Measurements from ENCODE around the gene SLC22A5. TPM values are rescaled to one million over a fixed set of nuclear protein-coding genes. Genes with fewer than 3 reads are reported as not detected.

SLC22A5 gene
- total RNA-seq, 2 experiments from 2014 or later: 0.36 to 0.88 TPM

GRCh38 chr5:132423438-132423898 is 54.0 kb downstream of the SLC22A5 start:
- TF ChIP-seq, protein P1, sequence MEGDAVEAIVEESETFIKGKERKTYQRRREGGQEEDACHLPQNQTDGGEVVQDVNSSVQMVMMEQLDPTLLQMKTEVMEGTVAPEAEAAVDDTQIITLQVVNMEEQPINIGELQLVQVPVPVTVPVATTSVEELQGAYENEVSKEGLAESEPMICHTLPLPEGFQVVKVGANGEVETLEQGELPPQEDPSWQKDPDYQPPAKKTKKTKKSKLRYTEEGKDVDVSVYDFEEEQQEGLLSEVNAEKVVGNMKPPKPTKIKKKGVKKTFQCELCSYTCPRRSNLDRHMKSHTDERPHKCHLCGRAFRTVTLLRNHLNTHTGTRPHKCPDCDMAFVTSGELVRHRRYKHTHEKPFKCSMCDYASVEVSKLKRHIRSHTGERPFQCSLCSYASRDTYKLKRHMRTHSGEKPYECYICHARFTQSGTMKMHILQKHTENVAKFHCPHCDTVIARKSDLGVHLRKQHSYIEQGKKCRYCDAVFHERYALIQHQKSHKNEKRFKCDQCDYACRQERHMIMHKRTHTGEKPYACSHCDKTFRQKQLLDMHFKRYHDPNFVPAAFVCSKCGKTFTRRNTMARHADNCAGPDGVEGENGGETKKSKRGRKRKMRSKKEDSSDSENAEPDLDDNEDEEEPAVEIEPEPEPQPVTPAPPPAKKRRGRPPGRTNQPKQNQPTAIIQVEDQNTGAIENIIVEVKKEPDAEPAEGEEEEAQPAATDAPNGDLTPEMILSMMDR (conservative IDR thresholded peaks at IDR 0.05; ENCODE audit: low read length): no peak
- no peak for TF ChIP-seq EZH2phosphoT487 (IDR thresholded peaks at IDR 0.05; ENCODE audit: borderline replicate concordance, low read depth, low read length)
- no peak for DNase-seq (ENCODE audit: low spot score)
- ChIA-PET CTCF (ENCODE audit: unreplicated experiment) (interaction anchor here (0.8 to 1.5 kb wide), 5 partner anchors 9 to 72 kb away, joined by 3 to 5 read pairs (median 3); no protein-coding TSS in a partner anchor), POLR2A (interaction anchor here (1.0 to 7.2 kb wide), 8 partner anchors 8 to 73 kb away, joined by 3 to 49 read pairs (median 5); partner anchors contain the start of gene IRF1)
- Histone ChIP-seq H3K9me3 (ENCODE audit: low read length) (no peaks in the 10 kb centered on the region), H3K27ac (ENCODE audit: low read depth, low read length, poor library complexity, severe bottlenecking) (peak overlapping the region; percentile 96), H3K9me2 (ENCODE audit: insufficient read depth, low read length) (no peaks in the 10 kb centered on the region), H3K36me3 (ENCODE audit: insufficient read depth, low read length) (no peaks in the 10 kb centered on the region), H2AFZ (ENCODE audit: low read length) (no peak overlapping the region), H3K4me1 (ENCODE audit: insufficient read depth, low read length, poor library complexity, severe bottlenecking) (peaks cover 98% of the 10 kb centered on the region), H4K20me1 (ENCODE audit: insufficient read depth, low read length) (no peaks in the 10 kb centered on the region), H3K4me3 (ENCODE audit: low read depth, low read length, poor library complexity, severe bottlenecking) (peak overlapping the region; percentile 12), H3K4me2 (ENCODE audit: low read length) (peak overlapping the region; percentile 68), H3K79me2 (ENCODE audit: insufficient read depth, low read depth, low read length) (peaks cover 4% of the 10 kb centered on the region; the same call in 1 of the 2 replicates)
- intact Hi-C loops (cut with micrococcal nuclease; ENCODE audit: unreplicated experiment): no loop called here
- BruUV-seq (replicated peaks): no TSS peak

DNA sequence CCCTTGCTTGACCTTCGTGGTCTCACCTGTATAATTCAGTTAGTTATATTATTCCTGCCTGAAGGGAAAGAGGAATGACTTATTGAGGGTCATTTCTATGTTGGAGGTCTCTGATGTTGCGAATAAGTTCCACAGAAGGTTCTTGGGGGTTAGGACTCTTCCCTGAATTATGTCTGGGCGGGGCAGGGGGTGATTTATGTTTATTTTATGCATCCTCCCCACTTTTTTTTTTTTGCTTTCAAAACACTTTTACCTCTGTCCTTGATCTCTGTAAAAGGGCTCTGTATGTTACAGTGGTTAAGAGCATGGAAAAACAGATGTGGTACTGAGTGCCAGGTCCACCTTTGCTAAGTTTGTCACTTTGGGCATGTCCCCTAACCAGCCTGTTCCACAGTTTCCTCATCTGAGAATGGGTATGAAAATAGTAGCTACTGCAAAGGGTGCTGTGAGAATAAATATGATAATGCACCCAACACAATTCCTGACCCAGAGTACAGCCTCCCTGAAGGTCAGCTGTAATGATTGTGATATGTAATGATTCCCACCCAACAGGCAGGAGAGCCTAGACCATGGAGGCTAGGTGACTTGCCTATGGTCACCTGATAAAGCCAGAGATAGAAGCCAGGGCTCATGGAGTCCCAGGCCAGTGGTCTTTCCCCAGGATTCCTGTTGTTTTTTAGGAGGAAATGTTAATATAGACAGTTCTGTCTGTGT is 54.8 kb downstream of the SLC22A5 start:
- TF ChIP-seq, protein P1 (conservative IDR thresholded peaks at IDR 0.05; ENCODE audit: low read length): no peak

More for the DNA sequence above, 54.8 kb downstream of the SLC22A5 start:
- H3K9me2 ChIP-seq (ENCODE audit: insufficient read depth, low read length): no peaks in the 10 kb centered on the region
- H4K20me1 ChIP-seq (ENCODE audit: insufficient read depth, low read length): no peaks in the 10 kb centered on the region
- no peaks in the 10 kb centered on the region for H3K9me3 ChIP-seq (ENCODE audit: low read length)
- peak overlapping the region; percentile 96 for H3K27ac ChIP-seq (ENCODE audit: low read depth, low read length, poor library complexity, severe bottlenecking)
- H3K4me1 ChIP-seq (ENCODE audit: insufficient read depth, low read length, poor library complexity, severe bottlenecking): peaks cover 100% of the 10 kb centered on the region
- H3K36me3 ChIP-seq (ENCODE audit: insufficient read depth, low read length): no peaks in the 10 kb centered on the region
- ChIA-PET CTCF (ENCODE audit: unreplicated experiment) (interaction anchor here (0.8 to 1.3 kb wide), 4 partner anchors 14 to 65 kb away, joined by 3 to 4 read pairs (median 3); no protein-coding TSS in a partner anchor), POLR2A (interaction anchor here (0.7 to 7.2 kb wide), 12 partner anchors 9 to 173 kb away, joined by 3 to 49 read pairs (median 7); partner anchors contain the start of gene IRF1)
- peak overlapping the region; percentile 37 for H3K4me3 ChIP-seq (ENCODE audit: low read depth, low read length, poor library complexity, severe bottlenecking)
- H2AFZ ChIP-seq (ENCODE audit: low read length): no peak overlapping the region
- H3K79me2 ChIP-seq (ENCODE audit: insufficient read depth, low read depth, low read length): peaks cover 4% of the 10 kb centered on the region; the same call in 1 of the 2 replicates
- DNase-seq (ENCODE audit: low spot score): no peak
- BruUV-seq (replicated peaks): no TSS peak
- H3K4me2 ChIP-seq (ENCODE audit: low read length): peak overlapping the region; percentile 68
- intact Hi-C loops (cut with micrococcal nuclease; ENCODE audit: unreplicated experiment): no loop called here

Measured in OCI-LY7 (cell line).